ENCODE data around the gene FILIP1.

Gene FILIP1

DNA sequence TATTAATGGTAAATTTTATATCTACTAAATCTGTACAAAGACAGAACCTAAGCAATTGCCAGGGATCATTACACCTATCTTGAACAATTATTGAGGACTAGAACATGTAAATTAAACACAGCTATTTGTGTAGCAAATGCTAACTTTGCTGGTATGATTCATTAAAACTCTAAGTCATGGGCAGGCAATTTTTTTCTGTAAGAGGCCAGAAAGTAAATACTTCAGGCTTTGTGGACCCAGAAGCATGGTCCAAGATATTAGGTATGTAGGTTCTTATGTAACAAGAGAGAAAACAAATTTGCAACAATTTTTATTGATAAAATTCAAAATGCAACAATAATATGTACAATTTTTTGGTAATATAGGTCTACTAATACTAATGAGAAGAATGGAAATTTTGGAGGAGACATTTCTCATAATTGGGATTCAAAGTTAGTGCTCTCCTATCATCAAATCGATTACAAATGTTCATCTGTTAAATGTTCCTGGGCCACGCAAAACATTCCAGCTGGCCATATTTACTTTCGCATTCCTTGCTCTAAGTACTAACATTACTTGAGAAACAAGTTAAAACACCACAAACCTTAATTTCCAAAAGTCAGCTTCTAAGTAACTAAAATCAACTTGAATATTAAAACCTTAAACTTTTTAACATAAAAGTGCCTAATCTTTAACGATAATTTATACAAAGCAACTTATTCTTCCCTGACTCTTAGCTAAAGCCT is 213.3 kb downstream of the FILIP1 start:
- H4K20me1 ChIP-seq (ENCODE audit: insufficient read depth, low read length): peaks cover 29% of the 10 kb centered on the region; the same call in 1 of the 2 replicates
- no peaks in the 10 kb centered on the region for H3K27me3 ChIP-seq (ENCODE audit: insufficient read depth, low read length, poor library complexity)
- H3K79me2 ChIP-seq (ENCODE audit: insufficient read depth, low read length): peaks cover 97% of the 10 kb centered on the region
- H3K9ac ChIP-seq (ENCODE audit: low read depth, low read length): no peak overlapping the region
- no peak for DNase-seq
- peak overlapping the region; percentile 88; the same call in 1 of the 2 replicates for H3K4me2 ChIP-seq (ENCODE audit: insufficient read depth, low read length)
- no peak overlapping the region; a peak in 1 of 4 replicates for H3K4me3 ChIP-seq (ENCODE audit: low read depth in 1 of 2, low read length in 2 of 2)
- H3K36me3 ChIP-seq (ENCODE audit: insufficient read depth, low read length): peaks cover 7% of the 10 kb centered on the region; the same call in 1 of the 2 replicates
- no peak overlapping the region for H3K27ac ChIP-seq (ENCODE audit: low read length)
- H3K4me1 ChIP-seq (ENCODE audit: insufficient read depth, low read length): peaks cover 30% of the 10 kb centered on the region
- H3K9me3 ChIP-seq (ENCODE audit: insufficient read depth, low read length, severe bottlenecking): no peaks in the 10 kb centered on the region
- no peak for ATAC-seq (ENCODE audit: insufficient read depth, low read depth)
- H2AFZ ChIP-seq (ENCODE audit: low read depth, low read length): no peak overlapping the region
- no peak for TF ChIP-seq EZH2 (IDR thresholded peaks at IDR 0.05; ENCODE audit: borderline replicate concordance, low read depth, low read length, severe bottlenecking)
- TF ChIP-seq, protein P1, sequence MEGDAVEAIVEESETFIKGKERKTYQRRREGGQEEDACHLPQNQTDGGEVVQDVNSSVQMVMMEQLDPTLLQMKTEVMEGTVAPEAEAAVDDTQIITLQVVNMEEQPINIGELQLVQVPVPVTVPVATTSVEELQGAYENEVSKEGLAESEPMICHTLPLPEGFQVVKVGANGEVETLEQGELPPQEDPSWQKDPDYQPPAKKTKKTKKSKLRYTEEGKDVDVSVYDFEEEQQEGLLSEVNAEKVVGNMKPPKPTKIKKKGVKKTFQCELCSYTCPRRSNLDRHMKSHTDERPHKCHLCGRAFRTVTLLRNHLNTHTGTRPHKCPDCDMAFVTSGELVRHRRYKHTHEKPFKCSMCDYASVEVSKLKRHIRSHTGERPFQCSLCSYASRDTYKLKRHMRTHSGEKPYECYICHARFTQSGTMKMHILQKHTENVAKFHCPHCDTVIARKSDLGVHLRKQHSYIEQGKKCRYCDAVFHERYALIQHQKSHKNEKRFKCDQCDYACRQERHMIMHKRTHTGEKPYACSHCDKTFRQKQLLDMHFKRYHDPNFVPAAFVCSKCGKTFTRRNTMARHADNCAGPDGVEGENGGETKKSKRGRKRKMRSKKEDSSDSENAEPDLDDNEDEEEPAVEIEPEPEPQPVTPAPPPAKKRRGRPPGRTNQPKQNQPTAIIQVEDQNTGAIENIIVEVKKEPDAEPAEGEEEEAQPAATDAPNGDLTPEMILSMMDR (IDR thresholded peaks at IDR 0.05; ENCODE audit: borderline replicate concordance, extremely low read depth, low read length, poor library complexity, severe bottlenecking): no peak

DNA sequence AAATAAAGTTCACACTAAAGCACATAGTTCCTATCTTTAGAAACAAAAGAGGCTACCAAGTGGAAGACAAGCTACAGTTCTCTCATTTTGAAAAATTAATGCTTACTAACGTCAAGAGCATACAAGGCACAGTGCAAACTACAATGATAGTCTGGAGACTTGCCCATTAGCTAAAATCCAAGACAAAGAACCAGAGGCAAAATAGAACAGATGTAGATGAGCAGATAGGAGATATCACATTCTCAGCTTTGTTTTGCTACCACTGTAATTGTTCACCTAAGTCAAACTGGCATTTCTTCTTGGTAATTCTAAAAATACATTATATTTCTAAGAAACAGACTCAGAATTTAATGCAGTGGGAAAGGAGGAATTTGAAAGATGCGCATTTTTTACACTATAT is 214.2 kb downstream of the FILIP1 start:
- 0 out of 4 replicates have a peak overlapping the region, but pooled peaks of 1 of the 2 experiments have one; percentile 4 for H3K4me3 ChIP-seq (ENCODE audit: low read depth in 1 of 2, low read length in 2 of 2)
- H3K4me2 ChIP-seq (ENCODE audit: insufficient read depth, low read length): peak overlapping the region; percentile 88; the same call in 1 of the 2 replicates
- DNase-seq (no peak), ATAC-seq (ENCODE audit: insufficient read depth, low read depth) (no peak)
- H4K20me1 ChIP-seq (ENCODE audit: insufficient read depth, low read length): peaks cover 29% of the 10 kb centered on the region; the same call in 1 of the 2 replicates
- peaks cover 30% of the 10 kb centered on the region for H3K4me1 ChIP-seq (ENCODE audit: insufficient read depth, low read length)
- H3K27ac ChIP-seq (ENCODE audit: low read length): no peak overlapping the region
- no peak overlapping the region for H3K9ac ChIP-seq (ENCODE audit: low read depth, low read length)
- TF ChIP-seq, protein P1 (IDR thresholded peaks at IDR 0.05; ENCODE audit: borderline replicate concordance, extremely low read depth, low read length, poor library complexity, severe bottlenecking): no peak
- TF ChIP-seq EZH2 (IDR thresholded peaks at IDR 0.05; ENCODE audit: borderline replicate concordance, low read depth, low read length, severe bottlenecking): no peak
- H3K36me3 ChIP-seq (ENCODE audit: insufficient read depth, low read length): peaks cover 7% of the 10 kb centered on the region
- no peaks in the 10 kb centered on the region for H3K27me3 ChIP-seq (ENCODE audit: insufficient read depth, low read length, poor library complexity)
- H3K79me2 ChIP-seq (ENCODE audit: insufficient read depth, low read length): peaks cover 98% of the 10 kb centered on the region
- H3K9me3 ChIP-seq (ENCODE audit: insufficient read depth, low read length, severe bottlenecking): no peaks in the 10 kb centered on the region
- H2AFZ ChIP-seq (ENCODE audit: low read depth, low read length): no peak overlapping the region

DNA sequence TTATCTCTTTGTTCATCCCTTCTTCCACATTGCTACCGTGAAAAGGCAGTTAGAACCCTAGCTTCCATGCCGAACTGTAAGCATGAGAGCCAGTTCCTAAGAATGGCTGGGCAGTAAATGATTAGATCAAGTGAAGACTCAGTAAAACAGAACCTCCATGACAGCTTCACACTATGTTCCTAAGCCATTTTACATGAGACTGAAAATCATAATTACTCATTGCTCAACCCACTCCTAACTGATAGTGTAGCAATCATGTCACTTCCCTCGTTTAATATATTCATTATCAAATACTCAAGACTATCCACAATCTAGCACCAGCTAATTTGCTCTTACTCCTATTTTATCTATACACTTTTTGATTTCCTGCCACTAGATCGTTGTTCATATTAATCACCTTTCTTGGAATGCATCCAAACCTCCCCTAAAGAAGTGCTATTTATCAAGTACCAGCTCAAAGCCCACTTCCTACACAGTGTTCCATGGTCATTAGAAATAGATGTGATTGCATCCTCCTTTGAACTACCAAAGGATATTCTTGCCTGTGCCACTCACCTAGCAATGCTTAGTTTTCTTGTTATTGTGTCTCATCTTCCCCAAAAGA is 215.0 kb downstream of the FILIP1 start:
- Histone ChIP-seq H3K9ac (ENCODE audit: low read depth, low read length) (no peak overlapping the region), H3K9me3 (ENCODE audit: insufficient read depth, low read length, severe bottlenecking) (no peaks in the 10 kb centered on the region), H4K20me1 (ENCODE audit: insufficient read depth, low read length) (peaks cover 21% of the 10 kb centered on the region; the same call in 1 of the 2 replicates), H3K36me3 (ENCODE audit: insufficient read depth, low read length) (peaks cover 7% of the 10 kb centered on the region; the same call in 1 of the 2 replicates), H2AFZ (ENCODE audit: low read depth, low read length) (no peak overlapping the region), H3K4me2 (ENCODE audit: insufficient read depth, low read length) (peak overlapping the region; percentile 88; the same call in 1 of the 2 replicates), H3K4me3 (ENCODE audit: low read depth in 1 of 2, low read length in 2 of 2) (no peak overlapping the region), H3K4me1 (ENCODE audit: insufficient read depth, low read length) (peaks cover 28% of the 10 kb centered on the region), H3K79me2 (ENCODE audit: insufficient read depth, low read length) (peaks cover 98% of the 10 kb centered on the region), H3K27me3 (ENCODE audit: insufficient read depth, low read length, poor library complexity) (no peaks in the 10 kb centered on the region), H3K27ac (ENCODE audit: low read length) (no peak overlapping the region)
- ATAC-seq (ENCODE audit: insufficient read depth, low read depth): no peak
- no peak for DNase-seq
- TF ChIP-seq, protein P1 (IDR thresholded peaks at IDR 0.05; ENCODE audit: borderline replicate concordance, extremely low read depth, low read length, poor library complexity, severe bottlenecking): no peak
- TF ChIP-seq EZH2 (IDR thresholded peaks at IDR 0.05; ENCODE audit: borderline replicate concordance, low read depth, low read length, severe bottlenecking): no peak

Measured in DND-41 (cell line).